ENCODE measurements around the gene TFB2M.

TFB2M gene

DNA sequence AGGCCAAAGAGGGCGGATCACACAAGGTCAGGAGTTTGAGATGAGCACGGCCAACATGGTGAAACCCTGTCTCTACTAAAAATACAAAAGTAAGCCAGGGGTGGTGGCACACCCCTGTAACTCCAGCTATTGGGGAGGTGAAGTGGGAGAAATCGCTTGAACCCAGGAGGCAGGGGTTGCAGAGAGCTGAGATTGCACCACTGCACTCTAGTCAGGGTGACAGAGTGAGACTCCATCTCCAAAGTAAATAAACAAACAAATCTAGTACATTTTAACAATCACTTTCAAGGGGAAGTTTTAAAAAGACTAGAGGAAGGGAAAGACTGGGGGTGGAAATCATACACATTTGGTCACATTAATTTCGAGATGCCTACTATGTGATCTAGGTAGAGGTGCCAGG lies 6.8 kb downstream of the TFB2M start:
- Histone ChIP-seq H3K4me3 (ENCODE audit: low read length, poor library complexity, severe bottlenecking) (no peak overlapping the region), H3F3A (ENCODE audit: low read depth) (no peaks in the 10 kb centered on the region), H3K9ac (ENCODE audit: low read depth, low read length, poor library complexity, severe bottlenecking) (no peak overlapping the region), H3K79me2 (ENCODE audit: insufficient read depth, low read length) (peaks cover 45% of the 10 kb centered on the region), H2AFZ (ENCODE audit: low read length) (no peak overlapping the region), H3K9me3 (ENCODE audit: insufficient read depth, low read depth, low read length) (no peaks in the 10 kb centered on the region), H3K4me2 (ENCODE audit: low read depth, low read length, poor library complexity, severe bottlenecking) (no peak overlapping the region), H3K36me3 (ENCODE audit: insufficient read depth, low read length) (peaks cover 35% of the 10 kb centered on the region; the same call in 1 of the 2 replicates), H3K9me2 (replicated peaks; ENCODE audit: low read depth, low read length) (no peaks in the 10 kb centered on the region), H3K4me1 (ENCODE audit: insufficient read depth, low read length, poor library complexity, severe bottlenecking) (peaks cover 9% of the 10 kb centered on the region), H3K27me3 (ENCODE audit: insufficient read depth, low read length, poor library complexity, severe bottlenecking) (no peaks in the 10 kb centered on the region), H4K20me1 (ENCODE audit: insufficient read depth, low read length, poor library complexity, severe bottlenecking) (peaks cover 8% of the 10 kb centered on the region)
- TF ChIP-seq, protein P1, sequence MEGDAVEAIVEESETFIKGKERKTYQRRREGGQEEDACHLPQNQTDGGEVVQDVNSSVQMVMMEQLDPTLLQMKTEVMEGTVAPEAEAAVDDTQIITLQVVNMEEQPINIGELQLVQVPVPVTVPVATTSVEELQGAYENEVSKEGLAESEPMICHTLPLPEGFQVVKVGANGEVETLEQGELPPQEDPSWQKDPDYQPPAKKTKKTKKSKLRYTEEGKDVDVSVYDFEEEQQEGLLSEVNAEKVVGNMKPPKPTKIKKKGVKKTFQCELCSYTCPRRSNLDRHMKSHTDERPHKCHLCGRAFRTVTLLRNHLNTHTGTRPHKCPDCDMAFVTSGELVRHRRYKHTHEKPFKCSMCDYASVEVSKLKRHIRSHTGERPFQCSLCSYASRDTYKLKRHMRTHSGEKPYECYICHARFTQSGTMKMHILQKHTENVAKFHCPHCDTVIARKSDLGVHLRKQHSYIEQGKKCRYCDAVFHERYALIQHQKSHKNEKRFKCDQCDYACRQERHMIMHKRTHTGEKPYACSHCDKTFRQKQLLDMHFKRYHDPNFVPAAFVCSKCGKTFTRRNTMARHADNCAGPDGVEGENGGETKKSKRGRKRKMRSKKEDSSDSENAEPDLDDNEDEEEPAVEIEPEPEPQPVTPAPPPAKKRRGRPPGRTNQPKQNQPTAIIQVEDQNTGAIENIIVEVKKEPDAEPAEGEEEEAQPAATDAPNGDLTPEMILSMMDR (conservative IDR thresholded peaks at IDR 0.05; ENCODE audit: low read length) = no peak
- TF ChIP-seq EZH2phosphoT487 (IDR thresholded peaks at IDR 0.05; ENCODE audit: borderline replicate concordance) = no peak

DNA sequence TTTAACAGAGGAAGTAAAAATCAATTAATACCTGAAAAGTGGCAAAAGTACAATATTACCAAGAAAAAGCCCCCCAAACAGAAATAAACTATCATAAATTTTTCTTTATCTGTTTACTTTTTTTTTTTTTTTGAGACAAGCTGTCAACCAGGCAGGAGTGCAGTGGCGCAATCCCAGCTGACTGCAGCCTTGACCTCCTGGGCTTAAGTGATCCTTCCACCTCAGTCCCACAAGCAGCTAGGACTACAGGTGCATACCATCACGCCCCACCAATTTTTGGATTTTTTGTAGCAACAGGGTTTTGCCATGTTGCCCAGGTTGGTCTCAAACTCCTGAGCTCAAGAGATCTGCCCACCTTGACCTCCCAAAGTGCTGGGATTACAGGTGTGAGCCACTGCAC lies 8.0 kb downstream of the TFB2M start:
- Histone ChIP-seq H2AFZ (ENCODE audit: low read length) (no peak overlapping the region), H3K4me3 (ENCODE audit: low read length, poor library complexity, severe bottlenecking) (no peak overlapping the region), H3K4me2 (ENCODE audit: low read depth, low read length, poor library complexity, severe bottlenecking) (no peak overlapping the region), H3K36me3 (ENCODE audit: insufficient read depth, low read length) (peaks cover 46% of the 10 kb centered on the region; the same call in 1 of the 2 replicates), H3K79me2 (ENCODE audit: insufficient read depth, low read length) (peaks cover 42% of the 10 kb centered on the region), H3K9ac (ENCODE audit: low read depth, low read length, poor library complexity, severe bottlenecking) (no peak overlapping the region), H4K20me1 (ENCODE audit: insufficient read depth, low read length, poor library complexity, severe bottlenecking) (no peaks in the 10 kb centered on the region), H3K9me2 (replicated peaks; ENCODE audit: low read depth, low read length) (no peaks in the 10 kb centered on the region), H3K9me3 (ENCODE audit: insufficient read depth, low read depth, low read length) (no peaks in the 10 kb centered on the region), H3F3A (ENCODE audit: low read depth) (no peaks in the 10 kb centered on the region), H3K4me1 (ENCODE audit: insufficient read depth, low read length, poor library complexity, severe bottlenecking) (peaks cover 3% of the 10 kb centered on the region), H3K27me3 (ENCODE audit: insufficient read depth, low read length, poor library complexity, severe bottlenecking) (no peaks in the 10 kb centered on the region)
- TF ChIP-seq, protein P1 (conservative IDR thresholded peaks at IDR 0.05; ENCODE audit: low read length) = no peak
- no peak for TF ChIP-seq EZH2phosphoT487 (IDR thresholded peaks at IDR 0.05; ENCODE audit: borderline replicate concordance)

DNA sequence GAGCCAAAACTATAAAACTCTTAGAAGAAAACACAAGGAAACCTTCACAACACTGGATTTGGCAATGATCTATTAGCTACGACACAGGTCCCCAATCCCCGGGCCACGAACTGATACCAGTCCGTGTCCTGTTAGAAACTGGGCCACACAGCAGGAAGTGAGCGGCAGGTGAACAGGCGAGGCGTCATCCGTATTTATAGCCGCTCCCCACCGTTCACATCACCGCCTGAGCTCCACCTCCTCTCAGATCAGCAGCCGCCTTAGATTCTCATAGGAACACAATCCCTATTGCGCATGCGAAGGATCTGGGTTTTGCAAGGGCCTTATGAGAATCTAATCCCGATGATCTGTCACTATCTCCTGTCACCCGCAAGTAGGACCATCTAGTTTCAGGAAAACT lies 11.9 kb downstream of the TFB2M start:
- no peaks in the 10 kb centered on the region for H4K20me1 ChIP-seq (ENCODE audit: insufficient read depth, low read length, poor library complexity, severe bottlenecking)
- peaks cover 15% of the 10 kb centered on the region; the same call in 1 of the 2 replicates for H3K79me2 ChIP-seq (ENCODE audit: insufficient read depth, low read length)
- H2AFZ ChIP-seq (ENCODE audit: low read length) = no peak overlapping the region
- no peak overlapping the region for H3K4me2 ChIP-seq (ENCODE audit: low read depth, low read length, poor library complexity, severe bottlenecking)
- H3K36me3 ChIP-seq (ENCODE audit: insufficient read depth, low read length) = peaks cover 66% of the 10 kb centered on the region; the same call in 1 of the 2 replicates
- H3F3A ChIP-seq (ENCODE audit: low read depth) = no peaks in the 10 kb centered on the region
- H3K4me1 ChIP-seq (ENCODE audit: insufficient read depth, low read length, poor library complexity, severe bottlenecking) = no peaks in the 10 kb centered on the region
- no peaks in the 10 kb centered on the region for H3K9me2 ChIP-seq (replicated peaks; ENCODE audit: low read depth, low read length)
- H3K9ac ChIP-seq (ENCODE audit: low read depth, low read length, poor library complexity, severe bottlenecking) = no peak overlapping the region
- H3K4me3 ChIP-seq (ENCODE audit: low read length, poor library complexity, severe bottlenecking) = no peak overlapping the region
- no peaks in the 10 kb centered on the region for H3K9me3 ChIP-seq (ENCODE audit: insufficient read depth, low read depth, low read length)
- TF ChIP-seq EZH2phosphoT487 (IDR thresholded peaks at IDR 0.05; ENCODE audit: borderline replicate concordance) = no peak
- TF ChIP-seq, protein P1 (conservative IDR thresholded peaks at IDR 0.05; ENCODE audit: low read length) = no peak
- H3K27me3 ChIP-seq (ENCODE audit: insufficient read depth, low read length, poor library complexity, severe bottlenecking) = no peaks in the 10 kb centered on the region
